ENCODE results near the gene CCDC68.

The CCDC68 gene

DNA sequence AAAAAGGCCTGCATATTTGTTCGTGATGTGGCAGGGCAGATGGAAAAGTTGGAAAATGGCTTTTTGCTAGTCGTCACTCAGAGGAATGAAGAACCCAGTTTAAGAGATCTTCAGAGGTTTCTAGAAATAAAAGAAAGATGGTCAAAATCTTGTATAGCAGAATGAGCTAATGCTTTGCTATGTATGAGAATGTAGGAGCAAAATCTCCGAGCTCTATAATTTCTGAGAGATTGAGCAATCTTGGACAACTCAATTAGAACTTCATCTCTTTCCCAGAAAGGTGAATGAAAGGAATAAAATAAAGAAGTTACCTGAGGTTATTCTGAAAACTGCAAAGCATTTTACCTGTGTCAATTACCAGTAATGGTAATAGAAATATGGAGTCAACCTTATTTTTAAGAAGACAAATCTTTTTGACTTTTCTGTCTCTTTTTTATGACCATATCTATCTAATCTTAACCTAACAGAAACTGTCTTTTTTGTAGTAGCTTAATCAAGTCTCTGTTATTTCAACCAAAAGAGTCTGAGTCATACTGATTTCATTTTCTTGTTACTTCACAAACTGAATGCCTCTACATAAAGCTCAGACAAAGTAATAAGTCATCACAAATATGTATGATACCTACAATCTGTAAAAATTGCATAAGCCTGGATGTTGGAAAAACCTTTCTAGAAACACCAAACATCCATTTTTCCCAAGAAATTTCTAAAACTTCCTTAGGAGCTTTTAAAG lies 32.5 kb downstream of the CCDC68 start:
- in situ Hi-C loops (cut with MboI; ENCODE audit: low sequenced_read_pairs), result no loop called here

DNA sequence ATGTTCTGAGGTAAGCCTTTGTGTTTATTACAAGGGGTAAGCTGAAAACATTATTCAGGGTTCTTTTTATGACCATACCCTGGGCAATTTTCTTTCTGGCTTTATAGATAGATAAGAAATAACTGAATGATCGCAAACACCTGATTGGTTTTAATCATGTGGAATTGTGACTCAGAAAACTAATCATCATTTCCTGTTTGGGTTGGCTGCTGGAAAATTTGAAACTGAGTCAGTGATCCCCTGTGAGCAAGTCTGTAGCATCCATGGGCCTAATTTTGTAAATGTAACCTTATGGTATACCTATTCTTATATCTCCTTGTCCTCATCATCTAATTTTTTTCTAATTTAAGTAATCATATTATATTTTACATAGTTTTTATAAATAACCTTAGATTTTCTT lies 34.3 kb downstream of the CCDC68 start:
- in situ Hi-C loops (cut with MboI; ENCODE audit: low sequenced_read_pairs), result no loop called here

- in situ Hi-C loops (cut with MboI; ENCODE audit: low sequenced_read_pairs), result no loop called here
Observed at GRCh38 chr18:54923339-54923956, 35.8 kb downstream of the CCDC68 start.

DNA sequence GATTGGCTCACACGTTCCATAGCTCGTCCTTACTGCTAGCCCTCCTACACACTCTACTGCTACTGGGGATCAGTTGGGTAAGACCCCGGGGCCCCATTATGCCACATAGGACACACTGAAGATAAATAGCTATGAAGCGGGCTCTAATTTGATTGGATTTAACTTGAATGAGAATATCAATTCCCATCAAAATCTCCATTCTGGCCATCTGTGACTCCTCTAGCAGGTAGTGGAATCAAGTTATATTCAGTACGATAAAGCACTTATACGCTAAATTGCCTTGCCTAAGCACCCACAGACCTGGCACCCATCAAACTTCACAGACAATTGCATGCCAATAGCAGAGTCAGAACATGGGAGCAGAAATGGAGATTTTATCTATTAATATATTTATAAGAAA lies 39.8 kb downstream of the CCDC68 start:
- in situ Hi-C loops (cut with MboI; ENCODE audit: low sequenced_read_pairs), result no loop called here

GRCh38 chr18:54918060-54918459 lies 41.2 kb downstream of the CCDC68 start:
- in situ Hi-C loops (cut with MboI; ENCODE audit: low sequenced_read_pairs), result no loop called here

DNA sequence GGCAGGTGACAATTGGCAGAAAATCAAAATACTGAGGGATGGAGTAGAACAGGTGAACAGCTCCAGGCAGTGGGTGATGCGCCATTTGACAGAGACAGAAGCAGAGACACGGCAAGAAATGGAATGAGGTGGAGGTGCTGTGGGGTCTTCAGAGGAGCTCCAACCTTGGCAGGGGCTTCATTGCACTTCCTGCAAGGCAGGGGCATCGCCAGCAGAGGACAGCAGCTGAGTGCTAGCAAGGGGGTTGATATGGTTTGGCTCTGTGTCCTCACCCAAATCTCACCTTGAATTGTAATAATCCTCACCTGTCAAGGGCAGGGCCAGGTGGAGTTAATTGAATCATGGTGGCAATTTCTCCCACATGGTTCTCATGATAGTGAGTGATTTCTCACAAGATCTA lies 42.8 kb downstream of the CCDC68 start:
- in situ Hi-C loops (cut with MboI; ENCODE audit: low sequenced_read_pairs), result no loop called here

GRCh38 chr18:54914816-54915215 lies 44.4 kb downstream of the CCDC68 start:
- in situ Hi-C loops (cut with MboI; ENCODE audit: low sequenced_read_pairs), result no loop called here

DNA sequence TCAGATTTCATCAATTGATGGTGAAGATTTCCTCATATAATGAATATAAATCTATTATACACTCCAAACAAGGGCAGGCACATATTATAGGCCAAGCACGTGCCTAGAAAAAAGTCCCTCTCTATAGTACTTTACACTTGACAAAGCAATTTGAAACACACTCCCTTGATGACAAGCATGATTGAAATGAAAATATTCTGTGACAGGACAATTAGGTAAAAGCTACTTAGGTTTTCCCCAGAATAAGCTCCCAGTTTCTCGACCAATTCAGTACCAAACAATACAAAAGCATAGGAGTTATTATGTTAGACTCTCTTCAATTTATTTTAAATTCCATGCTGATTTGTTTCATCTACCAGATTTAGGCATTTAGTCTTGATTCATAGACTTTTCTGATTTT lies 47.7 kb downstream of the CCDC68 start:
- in situ Hi-C loops (cut with MboI; ENCODE audit: low sequenced_read_pairs), result no loop called here

GRCh38 chr18:54910161-54910919 lies 48.9 kb downstream of the CCDC68 start:
- in situ Hi-C loops (cut with MboI; ENCODE audit: low sequenced_read_pairs), result no loop called here

DNA sequence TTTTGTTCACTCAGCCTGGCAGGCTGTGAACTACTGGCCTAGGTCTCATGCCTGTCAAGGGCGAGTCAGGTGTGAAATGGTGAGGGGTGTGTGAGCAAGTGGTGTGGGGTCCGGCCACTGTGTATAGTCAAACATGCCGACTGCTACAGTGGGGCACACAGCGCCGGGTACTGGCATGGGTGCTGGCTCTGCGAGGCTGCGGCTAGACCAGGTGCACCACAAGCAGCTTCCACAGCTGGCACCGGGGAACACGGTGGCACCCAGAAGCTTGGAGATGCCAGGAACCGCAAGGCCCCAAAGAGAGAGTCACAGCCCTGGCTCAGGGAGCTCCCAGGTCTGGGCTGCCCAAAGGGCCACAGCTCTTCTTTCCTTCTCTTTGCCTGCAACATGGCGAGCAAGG lies 49.7 kb downstream of the CCDC68 start:
- in situ Hi-C loops (cut with MboI; ENCODE audit: low sequenced_read_pairs), result no loop called here

- in situ Hi-C loops (cut with MboI; ENCODE audit: low sequenced_read_pairs), result no loop called here
Observed at GRCh38 chr18:54906331-54907185, 52.7 kb downstream of the CCDC68 start.

DNA sequence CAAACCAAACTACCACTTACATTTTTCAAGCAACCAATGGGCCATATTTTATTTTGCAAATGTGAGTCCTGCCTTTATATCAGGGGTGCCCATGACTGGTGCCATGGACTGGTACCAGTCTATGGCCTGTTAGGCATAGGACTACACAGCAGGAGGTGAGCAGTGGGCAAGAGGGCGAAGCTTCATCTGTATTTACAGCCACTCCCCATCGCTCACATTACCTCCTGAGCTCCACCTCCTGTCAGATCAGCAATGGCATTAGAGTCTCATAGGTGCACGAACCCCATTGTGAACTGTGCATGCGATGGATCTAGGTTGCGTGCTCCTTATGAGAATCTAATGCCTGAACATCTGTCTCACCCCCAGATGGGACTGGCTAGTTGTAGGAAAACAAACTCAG lies 53.6 kb downstream of the CCDC68 start:
- in situ Hi-C loops (cut with MboI; ENCODE audit: low sequenced_read_pairs), result no loop called here

DNA sequence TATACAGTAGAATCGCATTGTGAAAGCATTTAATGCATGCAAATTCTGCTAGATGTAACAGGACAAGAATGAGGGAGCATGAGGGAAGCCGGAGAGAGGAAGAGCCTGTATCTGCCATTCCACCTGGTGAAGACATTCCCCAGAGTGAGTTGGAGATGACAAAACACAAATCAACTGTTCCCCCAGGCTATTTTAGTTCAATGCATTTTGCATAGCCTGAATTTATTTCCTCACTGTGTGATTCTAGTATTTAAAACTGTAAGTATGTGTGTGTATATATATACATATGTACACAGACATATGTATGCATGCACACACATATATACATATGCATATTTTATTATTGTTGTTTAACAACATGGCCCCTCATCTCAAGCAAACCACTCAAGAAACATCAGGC lies 54.7 kb downstream of the CCDC68 start:
- in situ Hi-C loops (cut with MboI; ENCODE audit: low sequenced_read_pairs), result no loop called here

DNA sequence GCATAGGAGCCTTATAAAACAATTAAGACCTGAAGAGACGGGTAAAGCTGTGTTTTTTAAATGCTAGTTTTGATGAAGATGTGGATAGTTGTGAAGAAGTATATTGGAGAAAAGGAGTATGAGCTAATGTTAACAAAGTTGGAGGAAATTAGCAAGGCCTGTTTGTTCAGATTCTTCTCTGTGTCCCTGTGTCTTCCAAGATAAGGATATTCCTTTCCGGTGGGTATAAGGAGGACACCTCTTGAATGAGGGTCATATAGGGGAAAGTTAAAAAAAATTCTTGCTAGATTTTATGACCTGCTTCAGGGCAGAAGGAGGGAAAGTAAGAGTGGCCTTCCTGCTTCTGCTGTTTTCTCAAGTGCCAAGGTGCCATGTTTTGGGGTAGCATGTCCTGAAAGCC lies 59.0 kb downstream of the CCDC68 start:
- in situ Hi-C loops (cut with MboI; ENCODE audit: low sequenced_read_pairs), result no loop called here

- in situ Hi-C loops (cut with MboI; ENCODE audit: low sequenced_read_pairs), result no loop called here
Observed at GRCh38 chr18:54899500-54899899, 59.8 kb downstream of the CCDC68 start.

- in situ Hi-C loops (cut with MboI; ENCODE audit: low sequenced_read_pairs), result no loop called here
Observed at GRCh38 chr18:54888933-54889332, 70.3 kb downstream of the CCDC68 start.

DNA sequence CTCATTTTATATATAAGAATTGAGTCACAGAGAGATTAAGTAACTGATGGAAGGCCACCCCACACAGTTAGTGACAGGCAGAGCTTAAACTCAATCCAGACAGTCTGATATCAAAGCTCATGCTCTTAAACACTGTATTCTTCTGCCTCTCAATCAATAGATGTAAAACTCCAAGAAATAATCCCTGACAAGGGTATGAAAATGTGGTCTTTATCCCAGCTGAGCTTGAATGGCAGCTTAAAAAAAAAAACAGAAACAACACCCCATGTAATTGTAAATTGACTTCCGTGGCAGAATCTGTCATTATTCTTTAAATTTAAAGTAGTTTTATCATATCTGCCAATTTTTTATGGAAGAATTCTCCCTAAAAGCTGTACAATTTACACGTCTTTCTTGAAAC lies 70.9 kb downstream of the CCDC68 start:
- in situ Hi-C loops (cut with MboI; ENCODE audit: low sequenced_read_pairs), result no loop called here

DNA sequence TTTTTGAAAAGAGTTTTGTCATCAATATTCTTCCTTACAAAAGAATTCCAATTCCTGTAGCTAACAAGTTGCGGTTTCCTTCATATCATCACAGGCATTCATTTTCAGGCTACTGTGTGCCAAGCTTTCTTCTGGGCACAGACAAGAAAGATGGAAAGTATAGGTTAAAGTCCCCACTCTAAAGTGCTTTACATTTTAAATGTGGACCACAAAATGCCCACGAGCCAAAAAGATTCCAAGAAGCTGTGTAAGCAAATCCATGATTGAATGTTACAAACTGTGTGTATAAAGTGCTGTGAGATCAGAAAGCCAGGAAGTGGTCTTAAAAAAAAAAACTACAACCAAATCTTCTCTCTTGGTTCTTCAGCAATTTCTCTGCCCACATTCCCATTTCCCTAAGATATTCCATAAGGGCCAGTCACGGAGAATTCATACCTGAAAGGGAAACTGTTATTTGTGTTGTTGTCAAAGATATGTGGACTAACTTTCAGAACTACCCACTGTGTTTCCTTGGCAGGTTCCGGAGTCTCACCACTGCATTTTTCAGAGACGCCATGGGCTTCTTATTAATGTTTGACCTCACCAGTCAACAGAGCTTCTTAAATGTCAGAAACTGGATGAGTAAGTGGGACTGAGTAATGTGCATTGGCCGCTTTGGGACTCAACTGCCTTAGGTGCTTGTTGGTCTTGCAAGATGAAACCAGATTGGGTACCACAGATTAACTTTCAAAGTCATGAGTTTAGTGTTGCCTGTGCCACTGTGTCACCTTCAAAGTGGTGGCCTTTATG lies 75.3 kb downstream of the CCDC68 start:
- in situ Hi-C loops (cut with MboI; ENCODE audit: low sequenced_read_pairs), result no loop called here

GRCh38 chr18:54882318-54882717 lies 76.9 kb downstream of the CCDC68 start:
- in situ Hi-C loops (cut with MboI; ENCODE audit: low sequenced_read_pairs), result no loop called here

DNA sequence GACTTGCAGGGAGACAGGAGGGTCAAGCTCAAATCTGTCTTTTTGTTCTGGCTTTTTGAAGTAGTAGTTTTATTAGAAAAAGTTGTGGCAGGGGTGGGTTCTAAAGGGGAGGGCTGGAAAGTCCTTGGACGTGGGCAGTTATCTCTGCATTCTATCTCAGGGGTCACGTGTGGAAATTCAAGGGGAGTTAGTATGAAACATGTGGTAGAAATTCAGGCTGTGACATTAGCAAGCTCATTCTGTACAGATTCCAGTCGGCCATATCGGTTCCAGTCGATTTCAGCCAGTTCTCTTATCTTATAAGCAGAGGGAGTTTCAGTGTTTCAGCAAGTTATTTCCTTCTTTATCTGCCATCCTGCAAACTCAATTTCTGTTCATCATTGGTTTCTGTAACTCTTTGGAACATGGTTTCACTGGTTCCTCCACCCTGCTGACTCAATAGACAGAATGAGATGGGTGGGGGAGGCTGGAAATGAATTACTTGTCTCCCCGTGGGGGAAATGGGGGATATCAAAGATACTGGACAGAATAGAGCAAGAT lies 78.0 kb downstream of the CCDC68 start:
- in situ Hi-C loops (cut with MboI; ENCODE audit: low sequenced_read_pairs), result no loop called here

Data from hTERT RPE-1 (cell line).